GM12891 (cell line): ENCODE data around the gene TXNDC8.

Experiments used
- PAX5 ChIP-seq: IDR thresholded peaks from 2 replicates; pipeline ENCODE4 v1.6.1; 2011; ENCODE audit warnings: low read length, moderate library complexity, mild to moderate bottlenecking; ENCODE audit not compliant: insufficient read depth, severe bottlenecking
- POLR2A ChIP-seq: IDR thresholded peaks from 2 replicates; pipeline ENCODE4 v1.6.1; 2011; ENCODE audit warnings: low read depth, low read length, control low read depth
- POLR2AphosphoS5 ChIP-seq: IDR thresholded peaks from 2 replicates; pipeline ENCODE4 v1.6.1; 2011; ENCODE audit warnings: low read depth, low read length, control low read depth
- POU2F2 ChIP-seq: IDR thresholded peaks from 2 replicates; pipeline ENCODE4 v1.6.1; 2011; ENCODE audit warnings: low read depth, mild to moderate bottlenecking, control low read depth, low read length, moderate library complexity
- SPI1 ChIP-seq: IDR thresholded peaks from 2 replicates; pipeline ENCODE4 v1.6.1; 2011; ENCODE audit warnings: low read depth, low read length, control low read depth
- TAF1 ChIP-seq: IDR thresholded peaks from 2 replicates; pipeline ENCODE4 v1.6.1; 2011; ENCODE audit warnings: low read depth, low read length, control low read depth

- no peak for TF ChIP-seq TAF1
- no peak for TF ChIP-seq POLR2A
- no peak for TF ChIP-seq POLR2AphosphoS5
- peak; percentile 53 for TF ChIP-seq SPI1
- TF ChIP-seq PAX5 = no peak
- TF ChIP-seq POU2F2 = no peak
These were observed 3.5 kb downstream of the TXNDC8 start for GRCh38 chr9:110334183-110334582.
